Measurements from ENCODE around the gene LMO1.

The LMO1 gene

DNA sequence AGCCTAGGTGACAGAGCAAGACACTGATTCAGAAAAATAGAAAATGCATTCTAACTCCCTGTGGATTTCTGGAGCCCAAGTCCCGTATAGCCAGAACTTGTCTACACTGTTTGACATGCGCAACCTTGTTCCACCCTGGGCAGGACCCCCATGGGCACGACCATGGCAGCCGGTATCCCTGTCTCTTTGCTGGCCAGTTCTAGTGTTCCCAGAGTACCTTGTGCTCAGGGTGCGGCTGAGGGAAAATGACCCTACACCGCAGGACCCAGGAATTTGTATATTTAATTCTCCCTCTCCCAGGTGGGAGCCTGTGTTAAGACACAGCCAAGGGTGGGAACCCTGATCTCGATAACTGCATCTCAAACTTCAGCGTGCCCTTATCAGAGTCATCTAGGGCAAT, 58.1 kb downstream of the LMO1 start:
- Histone ChIP-seq H3K27ac (ENCODE audit: low read depth, low read length) (no peak overlapping the region), H3K9me3 (ENCODE audit: control insufficient read depth, insufficient read depth, low read length) (no peaks in the 10 kb centered on the region), H3K4me2 (ENCODE audit: low read length) (no peak overlapping the region), H3K36me3 (ENCODE audit: control insufficient read depth, low read length) (no peaks in the 10 kb centered on the region), H3K4me1 (ENCODE audit: control insufficient read depth, low read length) (no peaks in the 10 kb centered on the region), H3K4me3 (ENCODE audit: low read length) (no peak overlapping the region), H4K20me1 (ENCODE audit: control insufficient read depth, insufficient read depth, low read depth, low read length) (no peaks in the 10 kb centered on the region), H3K27me3 (ENCODE audit: control insufficient read depth, low read length) (peaks cover 12% of the 10 kb centered on the region), H3K9me2 (replicated peaks; ENCODE audit: control insufficient read depth, low read length) (no peaks in the 10 kb centered on the region), H3K79me2 (ENCODE audit: control insufficient read depth, low read length) (no peaks in the 10 kb centered on the region), H3F3A (ENCODE audit: control insufficient read depth, insufficient read depth) (no peaks in the 10 kb centered on the region)
- TF ChIP-seq, protein P1, sequence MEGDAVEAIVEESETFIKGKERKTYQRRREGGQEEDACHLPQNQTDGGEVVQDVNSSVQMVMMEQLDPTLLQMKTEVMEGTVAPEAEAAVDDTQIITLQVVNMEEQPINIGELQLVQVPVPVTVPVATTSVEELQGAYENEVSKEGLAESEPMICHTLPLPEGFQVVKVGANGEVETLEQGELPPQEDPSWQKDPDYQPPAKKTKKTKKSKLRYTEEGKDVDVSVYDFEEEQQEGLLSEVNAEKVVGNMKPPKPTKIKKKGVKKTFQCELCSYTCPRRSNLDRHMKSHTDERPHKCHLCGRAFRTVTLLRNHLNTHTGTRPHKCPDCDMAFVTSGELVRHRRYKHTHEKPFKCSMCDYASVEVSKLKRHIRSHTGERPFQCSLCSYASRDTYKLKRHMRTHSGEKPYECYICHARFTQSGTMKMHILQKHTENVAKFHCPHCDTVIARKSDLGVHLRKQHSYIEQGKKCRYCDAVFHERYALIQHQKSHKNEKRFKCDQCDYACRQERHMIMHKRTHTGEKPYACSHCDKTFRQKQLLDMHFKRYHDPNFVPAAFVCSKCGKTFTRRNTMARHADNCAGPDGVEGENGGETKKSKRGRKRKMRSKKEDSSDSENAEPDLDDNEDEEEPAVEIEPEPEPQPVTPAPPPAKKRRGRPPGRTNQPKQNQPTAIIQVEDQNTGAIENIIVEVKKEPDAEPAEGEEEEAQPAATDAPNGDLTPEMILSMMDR (IDR thresholded peaks at IDR 0.05; ENCODE audit: low read depth, low read length, poor library complexity, severe bottlenecking), result no peak
- no peak for TF ChIP-seq EZH2phosphoT487 (IDR thresholded peaks at IDR 0.05; ENCODE audit: borderline replicate concordance, low read length)

DNA sequence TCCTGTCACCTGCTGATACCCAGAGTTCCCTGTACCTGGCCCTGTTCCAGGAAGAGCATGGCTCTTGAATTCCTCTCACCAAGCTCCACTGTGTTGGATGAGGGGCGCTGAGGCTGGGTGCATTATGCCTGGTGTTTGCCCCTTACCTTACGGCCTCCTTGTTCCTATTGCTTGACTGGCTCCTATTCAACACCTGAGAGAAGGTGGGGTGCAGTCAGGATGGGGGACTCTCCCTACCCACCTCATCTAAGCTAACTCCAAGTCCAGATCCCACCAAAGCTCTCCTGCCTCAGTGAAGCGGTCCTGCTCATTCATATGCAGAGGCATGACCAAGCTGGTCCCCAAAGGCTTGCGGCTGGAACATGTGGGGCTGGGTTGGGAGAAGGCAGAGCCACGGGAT, 59.1 kb downstream of the LMO1 start:
- Histone ChIP-seq H3K79me2 (ENCODE audit: control insufficient read depth, low read length) (no peaks in the 10 kb centered on the region), H3F3A (ENCODE audit: control insufficient read depth, insufficient read depth) (no peaks in the 10 kb centered on the region), H3K4me2 (ENCODE audit: low read length) (no peak overlapping the region), H4K20me1 (ENCODE audit: control insufficient read depth, insufficient read depth, low read depth, low read length) (no peaks in the 10 kb centered on the region), H3K9me2 (replicated peaks; ENCODE audit: control insufficient read depth, low read length) (no peaks in the 10 kb centered on the region), H3K27me3 (ENCODE audit: control insufficient read depth, low read length) (peaks cover 12% of the 10 kb centered on the region), H3K36me3 (ENCODE audit: control insufficient read depth, low read length) (no peaks in the 10 kb centered on the region), H3K4me1 (ENCODE audit: control insufficient read depth, low read length) (no peaks in the 10 kb centered on the region), H3K9me3 (ENCODE audit: control insufficient read depth, insufficient read depth, low read length) (no peaks in the 10 kb centered on the region), H3K4me3 (ENCODE audit: low read length) (no peak overlapping the region), H3K27ac (ENCODE audit: low read depth, low read length) (no peak overlapping the region)
- no peak for TF ChIP-seq EZH2phosphoT487 (IDR thresholded peaks at IDR 0.05; ENCODE audit: borderline replicate concordance, low read length)
- TF ChIP-seq, protein P1 (IDR thresholded peaks at IDR 0.05; ENCODE audit: low read depth, low read length, poor library complexity, severe bottlenecking), result no peak

DNA sequence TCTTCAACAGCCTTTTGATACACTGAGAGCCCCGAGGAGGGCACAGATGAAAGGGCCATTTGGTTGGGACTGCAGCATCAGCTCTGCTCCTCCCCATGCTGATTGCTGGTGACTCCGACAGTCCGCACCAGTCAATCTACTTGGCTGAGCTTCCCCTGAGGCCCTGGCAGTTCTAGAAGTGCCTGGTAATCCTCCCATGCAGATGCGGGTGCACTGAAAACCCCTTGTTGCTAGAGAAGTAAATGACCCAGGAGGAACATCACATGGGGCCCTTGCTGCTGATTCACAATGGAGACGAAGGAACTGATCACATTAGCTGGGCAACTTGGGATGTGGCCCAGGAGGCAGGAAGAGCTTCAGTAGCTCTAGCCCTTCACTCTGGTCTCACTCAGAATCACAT, 59.7 kb downstream of the LMO1 start:
- TF ChIP-seq, protein P1 (IDR thresholded peaks at IDR 0.05; ENCODE audit: low read depth, low read length, poor library complexity, severe bottlenecking), result no peak
- Histone ChIP-seq H3K4me2 (ENCODE audit: low read length) (no peak overlapping the region), H3K4me1 (ENCODE audit: control insufficient read depth, low read length) (no peaks in the 10 kb centered on the region)

DNA sequence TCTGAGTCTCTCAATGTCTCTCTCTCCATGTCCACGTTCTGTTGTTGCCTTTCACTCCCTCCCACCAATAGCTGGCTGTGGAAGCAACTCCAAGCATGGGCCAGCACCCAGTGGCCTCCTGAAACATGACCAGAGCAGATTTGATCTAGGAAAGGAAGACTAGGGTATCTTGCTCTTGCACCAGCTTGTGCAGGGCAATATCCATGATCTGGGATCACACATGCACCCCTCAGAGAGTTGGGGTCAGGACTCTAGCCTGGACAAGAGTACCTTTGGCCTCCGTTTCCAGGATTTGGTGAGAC, 60.3 kb downstream of the LMO1 start:
- Histone ChIP-seq H3K27me3 (ENCODE audit: control insufficient read depth, low read length) (peaks cover 12% of the 10 kb centered on the region), H3K79me2 (ENCODE audit: control insufficient read depth, low read length) (no peaks in the 10 kb centered on the region), H3F3A (ENCODE audit: control insufficient read depth, insufficient read depth) (no peaks in the 10 kb centered on the region), H3K27ac (ENCODE audit: low read depth, low read length) (no peak overlapping the region), H3K4me2 (ENCODE audit: low read length) (no peak overlapping the region), H3K36me3 (ENCODE audit: control insufficient read depth, low read length) (no peaks in the 10 kb centered on the region), H3K4me1 (ENCODE audit: control insufficient read depth, low read length) (no peaks in the 10 kb centered on the region), H3K4me3 (ENCODE audit: low read length) (no peak overlapping the region), H4K20me1 (ENCODE audit: control insufficient read depth, insufficient read depth, low read depth, low read length) (no peaks in the 10 kb centered on the region), H3K9me3 (ENCODE audit: control insufficient read depth, insufficient read depth, low read length) (no peaks in the 10 kb centered on the region), H3K9me2 (replicated peaks; ENCODE audit: control insufficient read depth, low read length) (no peaks in the 10 kb centered on the region)
- no peak for TF ChIP-seq EZH2phosphoT487 (IDR thresholded peaks at IDR 0.05; ENCODE audit: borderline replicate concordance, low read length)
- TF ChIP-seq, protein P1 (IDR thresholded peaks at IDR 0.05; ENCODE audit: low read depth, low read length, poor library complexity, severe bottlenecking), result no peak

More for the DNA sequence above, 59.7 kb downstream of the LMO1 start:
- Histone ChIP-seq H4K20me1 (ENCODE audit: control insufficient read depth, insufficient read depth, low read depth, low read length) (no peaks in the 10 kb centered on the region), H3K27ac (ENCODE audit: low read depth, low read length) (no peak overlapping the region), H3K27me3 (ENCODE audit: control insufficient read depth, low read length) (peaks cover 12% of the 10 kb centered on the region), H3K4me3 (ENCODE audit: low read length) (no peak overlapping the region), H3F3A (ENCODE audit: control insufficient read depth, insufficient read depth) (no peaks in the 10 kb centered on the region), H3K9me3 (ENCODE audit: control insufficient read depth, insufficient read depth, low read length) (no peaks in the 10 kb centered on the region), H3K79me2 (ENCODE audit: control insufficient read depth, low read length) (no peaks in the 10 kb centered on the region), H3K36me3 (ENCODE audit: control insufficient read depth, low read length) (no peaks in the 10 kb centered on the region), H3K9me2 (replicated peaks; ENCODE audit: control insufficient read depth, low read length) (no peaks in the 10 kb centered on the region)
